WTC11 (cell line): ENCODE data around the gene BTBD7. TPM values are rescaled to one million over a fixed set of nuclear protein-coding genes. Genes with fewer than 3 reads are reported as not detected.

Experiments used
- ATAC-seq: fragments of 200-7000 bp; cut with Tn5 transposase; 2 replicates; pipeline ENCODE4 v1.10.0; 2021; ENCODE audit warnings: mild to moderate bottlenecking, moderate library complexity
- CTCF ChIA-PET: fragments of 300-600 bp; sonication (Branson Sonifier 250); formaldehyde crosslinking; loops from one replicate; lab custom pipeline; 2021; ENCODE audit warnings: antibody characterized with exemption; lab: Charles Lee
- POLR2A ChIA-PET: fragments of 350-600 bp; sonication (Branson Sonifier 250); formaldehyde crosslinking; loops from one replicate; lab custom pipeline; 2021; ENCODE audit warnings: antibody characterized with exemption; lab: Charles Lee
- DNase-seq: peaks from one replicate; pipeline ENCODE4 v3.0.0; 2021; ENCODE audit warnings: low spot score
- H3K27ac Mint-ChIP-seq: 2 replicates; pipeline ENCODE4 v1.8.0; 2021; ENCODE audit warnings: mixed read lengths
- H3K27me3 Mint-ChIP-seq: 2 replicates; pipeline ENCODE4 v1.8.0; 2021; ENCODE audit warnings: low read depth, mild to moderate bottlenecking, moderate library complexity, mixed read lengths
- H3K36me3 Mint-ChIP-seq: 2 replicates; pipeline ENCODE4 v1.8.0; 2021; ENCODE audit warnings: mixed read lengths
- H3K4me1 Mint-ChIP-seq: 2 replicates; pipeline ENCODE4 v1.8.0; 2022; ENCODE audit warnings: mixed read lengths
- H3K4me3 Mint-ChIP-seq: 2 replicates; pipeline ENCODE4 v1.8.0; 2021; ENCODE audit warnings: mild to moderate bottlenecking, moderate library complexity, mixed read lengths
- H3K9me3 Mint-ChIP-seq: 2 replicates; pipeline ENCODE4 v1.8.0; 2021; ENCODE audit warnings: mixed read lengths
- CBFB ChIP-seq: sonication (generic); formaldehyde crosslinking; IDR thresholded peaks from 2 replicates; pipeline ENCODE4 v1.8.1; 2022; ENCODE audit warnings: mild to moderate bottlenecking, low read depth, missing genetic modification reagents
- GTF2I ChIP-seq: fragments of 250-450 bp; sonication (Bioruptor Pico); conservative IDR thresholded peaks from 2 replicates; pipeline ENCODE4 v1.4.0; 2021; ENCODE audit warnings: mild to moderate bottlenecking
- JUN ChIP-seq: sonication (generic); formaldehyde crosslinking; IDR thresholded peaks from 2 replicates; pipeline ENCODE4 v1.8.0; 2023; ENCODE audit warnings: mild to moderate bottlenecking, missing genetic modification reagents
- KAT7 ChIP-seq: sonication (generic); formaldehyde crosslinking; IDR thresholded peaks from 2 replicates; pipeline ENCODE4 v1.8.1; 2023; ENCODE audit warnings: missing genetic modification reagents, mild to moderate bottlenecking, borderline replicate concordance
- MYBL2 ChIP-seq: sonication (generic); formaldehyde crosslinking; IDR thresholded peaks from 2 replicates; pipeline ENCODE4 v1.8.1; 2023; ENCODE audit warnings: mild to moderate bottlenecking, moderate library complexity, missing genetic modification reagents
- NFATC4 ChIP-seq: fragments of 250-450 bp; sonication (Bioruptor Pico); IDR thresholded peaks from 2 replicates; pipeline ENCODE4 v1.9.0; 2021; ENCODE audit warnings: mild to moderate bottlenecking
- PRDM15 ChIP-seq: sonication (generic); formaldehyde crosslinking; IDR thresholded peaks from 2 replicates; pipeline ENCODE4 v1.8.0; 2022; ENCODE audit warnings: missing genetic modification reagents
- RORB ChIP-seq: fragments of 250-450 bp; sonication (Bioruptor Pico); IDR thresholded peaks from 2 replicates; pipeline ENCODE4 v1.9.0; 2021; ENCODE audit warnings: mild to moderate bottlenecking
- SMAD3 ChIP-seq: sonication (generic); formaldehyde crosslinking; IDR thresholded peaks from 2 replicates; pipeline ENCODE4 v1.8.0; 2022; ENCODE audit warnings: missing genetic modification reagents, mild to moderate bottlenecking, borderline replicate concordance
- SP1 ChIP-seq: sonication (generic); formaldehyde crosslinking; conservative IDR thresholded peaks from 2 replicates; pipeline ENCODE4 v1.8.1; 2022; ENCODE audit warnings: missing genetic modification reagents
- TP53 ChIP-seq: sonication (generic); formaldehyde crosslinking; IDR thresholded peaks from 2 replicates; pipeline ENCODE4 v1.8.1; 2023; ENCODE audit warnings: mild to moderate bottlenecking, missing genetic modification reagents
- ZNF138 ChIP-seq: sonication (generic); formaldehyde crosslinking; conservative IDR thresholded peaks from 2 replicates; pipeline ENCODE4 v1.8.1; 2022; ENCODE audit warnings: mild to moderate bottlenecking, moderate library complexity, missing genetic modification reagents
- ZNF425 ChIP-seq: fragments of 250-450 bp; sonication (Bioruptor Pico); conservative IDR thresholded peaks from 2 replicates; pipeline ENCODE4 v1.9.0; 2021; ENCODE audit warnings: mild to moderate bottlenecking
- ZNF532 ChIP-seq: fragments of 250-450 bp; sonication (Bioruptor Pico); IDR thresholded peaks from 2 replicates; pipeline ENCODE4 v1.9.0; 2021; ENCODE audit warnings: mild to moderate bottlenecking, borderline replicate concordance
- total RNA-seq: library from RNA; stranded (reverse); gene quantifications from 3 replicates; pipeline ENCODE4 v1.2.3, GENCODE V29; 2021
- TF ChIP-seq, protein P1 (sequence below): sonication (generic); formaldehyde crosslinking; IDR thresholded peaks from 2 replicates; pipeline ENCODE4 v1.8.1; 2022; ENCODE audit warnings: low read depth, mild to moderate bottlenecking, moderate library complexity, missing genetic modification reagents, borderline replicate concordance
- TF ChIP-seq, protein P2 (sequence below): sonication (generic); formaldehyde crosslinking; IDR thresholded peaks from 2 replicates; pipeline ENCODE4 v1.8.0; 2022; ENCODE audit warnings: mild to moderate bottlenecking, missing genetic modification reagents

BTBD7 gene
- total RNA-seq, 1 experiment from 2014 or later: 34.1 TPM

DNA sequence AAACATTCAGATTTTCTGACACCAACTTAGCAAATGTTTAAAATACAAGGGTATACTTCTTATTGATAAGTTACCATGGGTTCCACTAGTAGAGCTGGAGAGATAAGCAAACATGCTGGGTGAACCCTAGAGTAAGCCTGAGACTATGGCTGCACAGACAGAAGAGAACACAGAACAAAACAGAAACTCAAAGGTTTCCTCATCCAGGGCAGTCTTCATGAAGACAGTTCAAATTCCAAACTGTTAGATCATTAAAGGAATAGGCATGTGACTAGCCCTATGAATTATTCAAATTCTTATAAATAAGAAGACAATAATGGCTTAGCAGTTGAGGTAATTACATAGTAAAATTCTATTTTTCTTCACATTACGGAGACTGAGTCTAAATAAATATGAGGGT is 28.1 kb downstream of the BTBD7 start:
- ATAC-seq (no peak), DNase-seq (no peak)
- H3K27ac Mint-ChIP-seq: peak overlapping the region; percentile 68; the same call in 1 of the 2 replicates
- H3K4me3 Mint-ChIP-seq: no peak overlapping the region
- no peaks in the 10 kb centered on the region for H3K36me3 Mint-ChIP-seq
- H3K4me1 Mint-ChIP-seq: peaks cover 46% of the 10 kb centered on the region
- H3K9me3 Mint-ChIP-seq: no peaks in the 10 kb centered on the region
- H3K27me3 Mint-ChIP-seq: no peaks in the 10 kb centered on the region
- no peak for TF ChIP-seq KAT7 (CRISPR knock-in tag)
- no peak for TF ChIP-seq GTF2I
- TF ChIP-seq, protein P1, sequence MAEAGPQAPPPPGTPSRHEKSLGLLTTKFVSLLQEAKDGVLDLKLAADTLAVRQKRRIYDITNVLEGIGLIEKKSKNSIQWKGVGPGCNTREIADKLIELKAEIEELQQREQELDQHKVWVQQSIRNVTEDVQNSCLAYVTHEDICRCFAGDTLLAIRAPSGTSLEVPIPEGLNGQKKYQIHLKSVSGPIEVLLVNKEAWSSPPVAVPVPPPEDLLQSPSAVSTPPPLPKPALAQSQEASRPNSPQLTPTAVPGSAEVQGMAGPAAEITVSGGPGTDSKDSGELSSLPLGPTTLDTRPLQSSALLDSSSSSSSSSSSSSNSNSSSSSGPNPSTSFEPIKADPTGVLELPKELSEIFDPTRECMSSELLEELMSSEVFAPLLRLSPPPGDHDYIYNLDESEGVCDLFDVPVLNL (CRISPR knock-in tag): no peak
- ChIA-PET POLR2A (no interaction called here), CTCF (interaction anchor here (2.0 kb wide), 1 partner anchor 98 kb away, joined by 6 read pairs; the partner anchor contains the start of genes GON7 and UBR7)

DNA sequence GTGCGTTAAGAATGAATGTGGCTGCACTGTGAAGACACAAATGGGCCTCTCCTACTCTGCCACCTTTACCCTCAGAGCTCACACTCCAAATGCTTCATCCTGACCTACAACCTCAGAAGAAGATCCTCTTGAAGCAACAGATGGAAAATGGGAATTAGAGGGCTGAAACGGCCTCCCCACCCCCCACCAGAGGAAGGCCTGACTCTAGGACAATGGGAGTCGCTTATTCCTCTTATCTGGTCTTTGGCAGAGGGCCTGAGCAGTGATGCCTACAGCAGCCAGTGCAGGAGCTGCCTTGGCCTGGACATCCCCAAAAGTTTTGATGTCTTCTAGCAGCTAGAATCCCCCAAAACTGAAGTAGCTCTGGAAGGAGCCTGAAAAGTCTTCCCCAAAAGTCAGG is 29.2 kb downstream of the BTBD7 start:
- CTCF ChIA-PET: interaction anchor here (2.0 kb wide), 1 partner anchor 97 kb away, joined by 6 read pairs; the partner anchor contains the start of genes GON7 and UBR7
- DNase-seq (no peak), ATAC-seq (no peak)
- H3K36me3 Mint-ChIP-seq: no peaks in the 10 kb centered on the region
- peaks cover 49% of the 10 kb centered on the region for H3K4me1 Mint-ChIP-seq
- no peaks in the 10 kb centered on the region for H3K9me3 Mint-ChIP-seq
- no peak for TF ChIP-seq NFATC4 (CRISPR knock-in tag)
- no peak for TF ChIP-seq PRDM15
- no peak for TF ChIP-seq RORB
- no peak for TF ChIP-seq SP1 (CRISPR knock-in tag)
- no peak for TF ChIP-seq ZNF532
- TF ChIP-seq SMAD3 (CRISPR knock-in tag): no peak
- TF ChIP-seq JUN (CRISPR knock-in tag): no peak
- no peak for TF ChIP-seq ZNF425 (CRISPR knock-in tag)
- TF ChIP-seq, protein P2, sequence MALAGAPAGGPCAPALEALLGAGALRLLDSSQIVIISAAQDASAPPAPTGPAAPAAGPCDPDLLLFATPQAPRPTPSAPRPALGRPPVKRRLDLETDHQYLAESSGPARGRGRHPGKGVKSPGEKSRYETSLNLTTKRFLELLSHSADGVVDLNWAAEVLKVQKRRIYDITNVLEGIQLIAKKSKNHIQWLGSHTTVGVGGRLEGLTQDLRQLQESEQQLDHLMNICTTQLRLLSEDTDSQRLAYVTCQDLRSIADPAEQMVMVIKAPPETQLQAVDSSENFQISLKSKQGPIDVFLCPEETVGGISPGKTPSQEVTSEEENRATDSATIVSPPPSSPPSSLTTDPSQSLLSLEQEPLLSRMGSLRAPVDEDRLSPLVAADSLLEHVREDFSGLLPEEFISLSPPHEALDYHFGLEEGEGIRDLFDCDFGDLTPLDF (CRISPR knock-in tag): no peak
- TF ChIP-seq CBFB: no peak
- no peak for TF ChIP-seq ZNF138 (CRISPR knock-in tag)
- no peak for TF ChIP-seq TP53 (CRISPR knock-in tag)
- TF ChIP-seq MYBL2 (CRISPR knock-in tag): no peak
- POLR2A ChIA-PET: no interaction called here
- H3K4me3 Mint-ChIP-seq: no peak overlapping the region
- no peak overlapping the region for H3K27ac Mint-ChIP-seq
- no peaks in the 10 kb centered on the region for H3K27me3 Mint-ChIP-seq
